SK-N-SH treated with all-trans-retinoic acid at 6 μM for 48 hours (cell line): ENCODE data around the gene ZFAND3.

Source experiments
- BACH2 ChIP-seq: fragments of 250-450 bp; sonication (Bioruptor Pico); IDR thresholded peaks from 2 replicates; pipeline ENCODE4 v1.9.0; 2021; ENCODE audit warnings: mild to moderate bottlenecking, borderline replicate concordance
- CSDC2 ChIP-seq: fragments of 250-450 bp; sonication (Bioruptor Pico); IDR thresholded peaks from 2 replicates; pipeline ENCODE4 v1.5.0; 2020; ENCODE audit warnings: mild to moderate bottlenecking, moderate library complexity
- CSRNP3 ChIP-seq: fragments of 250-450 bp; sonication (Bioruptor Pico); IDR thresholded peaks from 2 replicates; pipeline ENCODE4 v1.5.1; 2021; ENCODE audit warnings: mild to moderate bottlenecking, moderate library complexity
- RARB ChIP-seq: fragments of 250-450 bp; sonication (Bioruptor Pico); IDR thresholded peaks from 2 replicates; pipeline ENCODE4 v1.8.0; 2021; ENCODE audit warnings: mild to moderate bottlenecking, moderate library complexity
- TCF4 ChIP-seq: fragments of 250-450 bp; sonication (Bioruptor Pico); IDR thresholded peaks from 2 replicates; pipeline ENCODE4 v1.8.0; 2021; ENCODE audit warnings: mild to moderate bottlenecking, moderate library complexity, borderline replicate concordance
- TOX ChIP-seq: fragments of 250-450 bp; sonication (Bioruptor Pico); IDR thresholded peaks from 2 replicates; pipeline ENCODE4 v1.8.0; 2021; ENCODE audit warnings: mild to moderate bottlenecking, moderate library complexity, borderline replicate concordance
- ZFP3 ChIP-seq: fragments of 250-450 bp; sonication (Bioruptor Pico); IDR thresholded peaks from 2 replicates; pipeline ENCODE4 v1.5.0; 2020; ENCODE audit warnings: mild to moderate bottlenecking, moderate library complexity
- TF ChIP-seq, protein P1 (sequence below): fragments of 250-450 bp; sonication (Bioruptor Pico); IDR thresholded peaks from 2 replicates; pipeline ENCODE4 v1.8.0; 2020; ENCODE audit warnings: mild to moderate bottlenecking, moderate library complexity, borderline replicate concordance
- TF ChIP-seq, protein P2 (sequence below): fragments of 250-450 bp; sonication (Bioruptor Pico); IDR thresholded peaks from 2 replicates; pipeline ENCODE4 v1.5.1; 2020; ENCODE audit warnings: low read depth, mild to moderate bottlenecking, moderate library complexity

GRCh38 chr6:37864250-37864649 lies 44.7 kb downstream of the ZFAND3 start:
- TF ChIP-seq TCF4 (CRISPR knock-in tag) (peak; percentile 80; the same call in 1 of the 2 replicates), BACH2 (no peak), TOX (CRISPR knock-in tag) (no peak), CSDC2 (CRISPR knock-in tag) (no peak), CSRNP3 (CRISPR knock-in tag) (no peak), ZFP3 (no peak), RARB (CRISPR knock-in tag) (no peak)
- TF ChIP-seq, protein P1, sequence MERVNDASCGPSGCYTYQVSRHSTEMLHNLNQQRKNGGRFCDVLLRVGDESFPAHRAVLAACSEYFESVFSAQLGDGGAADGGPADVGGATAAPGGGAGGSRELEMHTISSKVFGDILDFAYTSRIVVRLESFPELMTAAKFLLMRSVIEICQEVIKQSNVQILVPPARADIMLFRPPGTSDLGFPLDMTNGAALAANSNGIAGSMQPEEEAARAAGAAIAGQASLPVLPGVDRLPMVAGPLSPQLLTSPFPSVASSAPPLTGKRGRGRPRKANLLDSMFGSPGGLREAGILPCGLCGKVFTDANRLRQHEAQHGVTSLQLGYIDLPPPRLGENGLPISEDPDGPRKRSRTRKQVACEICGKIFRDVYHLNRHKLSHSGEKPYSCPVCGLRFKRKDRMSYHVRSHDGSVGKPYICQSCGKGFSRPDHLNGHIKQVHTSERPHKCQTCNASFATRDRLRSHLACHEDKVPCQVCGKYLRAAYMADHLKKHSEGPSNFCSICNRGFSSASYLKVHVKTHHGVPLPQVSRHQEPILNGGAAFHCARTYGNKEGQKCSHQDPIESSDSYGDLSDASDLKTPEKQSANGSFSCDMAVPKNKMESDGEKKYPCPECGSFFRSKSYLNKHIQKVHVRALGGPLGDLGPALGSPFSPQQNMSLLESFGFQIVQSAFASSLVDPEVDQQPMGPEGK (CRISPR knock-in tag) = no peak
- TF ChIP-seq, protein P2, sequence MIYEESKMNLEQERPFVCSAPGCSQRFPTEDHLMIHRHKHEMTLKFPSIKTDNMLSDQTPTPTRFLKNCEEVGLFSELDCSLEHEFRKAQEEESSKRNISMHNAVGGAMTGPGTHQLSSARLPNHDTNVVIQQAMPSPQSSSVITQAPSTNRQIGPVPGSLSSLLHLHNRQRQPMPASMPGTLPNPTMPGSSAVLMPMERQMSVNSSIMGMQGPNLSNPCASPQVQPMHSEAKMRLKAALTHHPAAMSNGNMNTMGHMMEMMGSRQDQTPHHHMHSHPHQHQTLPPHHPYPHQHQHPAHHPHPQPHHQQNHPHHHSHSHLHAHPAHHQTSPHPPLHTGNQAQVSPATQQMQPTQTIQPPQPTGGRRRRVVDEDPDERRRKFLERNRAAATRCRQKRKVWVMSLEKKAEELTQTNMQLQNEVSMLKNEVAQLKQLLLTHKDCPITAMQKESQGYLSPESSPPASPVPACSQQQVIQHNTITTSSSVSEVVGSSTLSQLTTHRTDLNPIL (CRISPR knock-in tag) = no peak
